NCI-H146 treated with DMSO at 0.1 percent for 48 hours (cell line): ENCODE data around the gene CYSRT1.
A peak's percentile ranks its signal among the peaks of the same experiment; 100 is the strongest.
"Not testable (repeated sequence)": the region's sequence is repeated elsewhere in the genome, so short reads cannot be mapped to it uniquely, and the experiment has no call there.

Experiments
- DNase-seq: peaks from one replicate; lab custom pipeline; 2025; ENCODE audit not compliant: unreplicated experiment; lab: John Stamatoyannopoulos, UW

CYSRT1 gene

GRCh38 chr9:137247916-137248175, 22.9 kb downstream of the CYSRT1 start:
- DNase-seq: no peak

GRCh38 chr9:137250329-137251193, 25.6 kb downstream of the CYSRT1 start:
- no peak for DNase-seq

- DNase-seq: no peak
Measured at GRCh38 chr9:137251194-137251461, 26.2 kb downstream of the CYSRT1 start, which contains the start of gene STPG3. TSS of gene STPG3 (plus strand) at chr9:137251286. CDS start at chr9:137251287, 1 bp downstream.

- DNase-seq: no peak
Measured at GRCh38 chr9:137251490-137252268, 26.7 kb downstream of the CYSRT1 start.

- no peak for DNase-seq
Measured at GRCh38 chr9:137252555-137253506, 27.9 kb downstream of the CYSRT1 start.

- no peak for DNase-seq
Measured at GRCh38 chr9:137253717-137254623, 29.0 kb downstream of the CYSRT1 start.

GRCh38 chr9:137254624-137255447, 29.9 kb downstream of the CYSRT1 start, which contains the start of gene NELFB:
TSS of gene NELFB (plus strand) at chr9:137255327.
- DNase-seq: peak; percentile 48

GRCh38 chr9:137255448-137256114, 30.6 kb downstream of the CYSRT1 start:
- no peak for DNase-seq

GRCh38 chr9:137256362-137256761, 31.4 kb downstream of the CYSRT1 start:
- DNase-seq: no peak

- DNase-seq: no peak
Measured at GRCh38 chr9:137256856-137257255, 31.9 kb downstream of the CYSRT1 start.

GRCh38 chr9:137262173-137262908, 37.4 kb downstream of the CYSRT1 start:
- DNase-seq: not testable (repeated sequence)

- DNase-seq: no peak
Measured at GRCh38 chr9:137262909-137263285, 37.9 kb downstream of the CYSRT1 start.

- DNase-seq: no peak
Measured at GRCh38 chr9:137263506-137263905, 38.5 kb downstream of the CYSRT1 start.

- DNase-seq: no peak
Measured at GRCh38 chr9:137264067-137264466, 39.1 kb downstream of the CYSRT1 start.

GRCh38 chr9:137265496-137266161, 40.7 kb downstream of the CYSRT1 start:
- no peak for DNase-seq

- DNase-seq: no peak
Measured at GRCh38 chr9:137266162-137266527, 41.2 kb downstream of the CYSRT1 start.

- DNase-seq: no peak
Measured at GRCh38 chr9:137266585-137267453, 41.8 kb downstream of the CYSRT1 start.
